ENCODE results near the gene SAP25. TPM values are rescaled to one million over a fixed set of nuclear protein-coding genes. Genes with fewer than 3 reads are reported as not detected.
"Not testable (repeated sequence)": the region's sequence is repeated elsewhere in the genome, so short reads cannot be mapped to it uniquely, and the experiment has no call there.

The SAP25 gene
- total RNA-seq, 5 donors from 2014 or later (not counting 1 experiment from before 2014, with no cell fraction given), result 61.2 to 129 (median 107) TPM

GRCh38 chr7:100528108-100528866, 45.4 kb downstream of the SAP25 start:
- H3K4me3 Mint-ChIP-seq; H3K27me3 Mint-ChIP-seq; POLR2A ChIA-PET; H3K9me3 Mint-ChIP-seq; H3K4me1 Mint-ChIP-seq; H3K4me3 ChIP-seq (ENCODE audit: control insufficient read depth in 1 of 2, extremely low read depth in 1 of 2, low read length in 1 of 2); H3K27ac ChIP-seq (ENCODE audit: low read length); H3K27ac Mint-ChIP-seq; ATAC-seq (replicated peaks in 1 of 4); DNase-seq; H3K36me3 ChIP-seq (ENCODE audit: control insufficient read depth in 2 of 2, extremely low read depth in 1 of 2, insufficient read depth in 1 of 2, low read length in 1 of 2); H3K9me3 ChIP-seq; H3K4me1 ChIP-seq (ENCODE audit: control insufficient read depth in 1 of 2, extremely low read depth in 1 of 2, insufficient read depth in 2 of 2, low read length in 2 of 2); H3K36me3 Mint-ChIP-seq: not testable (repeated sequence)
- 79% methylated on average over 2 of the region's 12 CpGs for WGBS (ENCODE audit: insufficient coverage)
- CTCF ChIA-PET, result interaction anchor here in 1 of 2 donors (0.6 kb wide), 2 partner anchors 9 to 45 kb away, joined by 3 read pairs; no protein-coding TSS in a partner anchor
- H3K27me3 ChIP-seq (replicated peaks in 1 of 2; ENCODE audit: control insufficient read depth in 2 of 2, extremely low read depth in 1 of 2, insufficient read depth in 2 of 2, low read length in 1 of 2), result peaks cover 0 to 15% of the 10 kb centered on the region in 2 experiments

DNA sequence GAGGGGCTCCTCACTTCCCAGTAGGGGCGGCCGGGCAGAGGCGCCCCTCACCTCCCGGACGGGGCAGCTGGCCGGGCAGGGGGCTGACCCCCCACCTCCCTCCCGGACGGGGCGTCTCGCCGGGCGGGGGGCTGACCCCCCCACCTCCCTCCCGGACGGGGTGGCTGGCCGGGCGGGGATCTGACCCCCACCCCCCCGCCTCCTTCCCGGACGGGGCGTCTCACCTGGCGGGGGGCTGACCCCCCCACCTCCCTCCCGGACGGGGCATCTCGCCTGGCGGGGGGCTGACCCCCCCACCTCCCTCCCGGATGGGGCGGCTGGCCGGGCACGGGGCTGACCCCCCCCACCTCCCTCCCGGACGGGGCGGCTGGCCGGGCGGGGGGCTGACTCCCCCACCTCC, 50.5 kb downstream of the SAP25 start:
- H3K4me1 ChIP-seq (ENCODE audit: control insufficient read depth in 1 of 2, extremely low read depth in 1 of 2, insufficient read depth in 2 of 2, low read length in 2 of 2); ATAC-seq (replicated peaks in 1 of 4); H3K4me3 Mint-ChIP-seq; H3K27me3 ChIP-seq (replicated peaks in 1 of 2; ENCODE audit: control insufficient read depth in 2 of 2, extremely low read depth in 1 of 2, insufficient read depth in 2 of 2, low read length in 1 of 2); H3K36me3 Mint-ChIP-seq; H3K4me1 Mint-ChIP-seq; H3K27me3 Mint-ChIP-seq; H3K27ac Mint-ChIP-seq; H3K4me3 ChIP-seq (ENCODE audit: control insufficient read depth in 1 of 2, extremely low read depth in 1 of 2, low read length in 1 of 2); H3K36me3 ChIP-seq (ENCODE audit: control insufficient read depth in 2 of 2, extremely low read depth in 1 of 2, insufficient read depth in 1 of 2, low read length in 1 of 2); H3K9me3 Mint-ChIP-seq; DNase-seq; H3K27ac ChIP-seq (ENCODE audit: low read length); H3K9me3 ChIP-seq; POLR2A ChIA-PET; CTCF ChIA-PET: not testable (repeated sequence)
- WGBS (ENCODE audit: insufficient coverage), result no CpG with 5 or more reads among the region's 34 CpGs

Other genes starting within 250 kb of the SAP25 start
- 100 to 1,000 TPM in 3 of 5 donors, 10 to 100 TPM in 2; 91.2 to 117 (median 102) TPM for gene PILRB, start 215.8 kb downstream of the SAP25 start, total RNA-seq
- gene PILRA, start 200.4 kb downstream of the SAP25 start, total RNA-seq, result 10 to 100 TPM in 2 of 5 donors, 1 to 10 TPM in 3; 3.7 to 19.3 (median 7.1) TPM
- 10 to 100 TPM in 3 of 5 donors, 1 to 10 TPM in 2; 6.9 to 13.9 (median 12.0) TPM for gene ZCWPW1, start 145.2 kb downstream of the SAP25 start, total RNA-seq
- gene MEPCE, start 144.1 kb downstream of the SAP25 start, total RNA-seq, result 10 to 100 TPM; 50.6 to 63.2 (median 60.3) TPM
- gene PPP1R35, start 137.4 kb downstream of the SAP25 start, total RNA-seq, result 100 to 1,000 TPM in 2 of 5 donors, 10 to 100 TPM in 3; 32.8 to 117 (median 98.6) TPM
- 1 to 10 TPM; 1.3 to 4.0 (median 3.3) TPM for gene SPACDR, start 109.6 kb downstream of the SAP25 start, total RNA-seq
- 100 to 1,000 TPM in 4 of 5 donors, 10 to 100 TPM in 1; 85.2 to 160 (median 148) TPM for gene TSC22D4, start 94.7 kb downstream of the SAP25 start, total RNA-seq
- 1 to 10 TPM in 2 of 5 donors, under 1 TPM in 3; 0.50 to 1.4 (median 0.99) TPM for gene NYAP1, start 90.0 kb downstream of the SAP25 start, total RNA-seq
- 10 to 100 TPM; 26.2 to 54.6 (median 40.2) TPM for gene AGFG2, start 34.7 kb downstream of the SAP25 start, total RNA-seq
- gene LRCH4, start 12.2 kb upstream of the SAP25 start, total RNA-seq, result 100 to 1,000 TPM; 328 to 377 (median 362) TPM
- gene FBXO24, start 12.4 kb upstream of the SAP25 start, total RNA-seq, result 1 to 10 TPM in 3 of 5 donors, under 1 TPM in 2; 0.70 to 1.7 (median 1.3) TPM
- 10 to 100 TPM in 3 of 5 donors, 1 to 10 TPM in 2; 5.4 to 14.0 (median 10.5) TPM for gene PCOLCE, start 28.5 kb upstream of the SAP25 start, total RNA-seq
- 10 to 100 TPM; 10.9 to 19.0 (median 16.3) TPM for gene MOSPD3, start 38.6 kb upstream of the SAP25 start, total RNA-seq
- 1 to 10 TPM; 3.8 to 8.7 (median 6.7) TPM for gene TFR2, start 67.7 kb upstream of the SAP25 start, total RNA-seq
- not detected for gene ACTL6B, start 82.5 kb upstream of the SAP25 start, total RNA-seq
- gene GNB2, start 99.8 kb upstream of the SAP25 start, total RNA-seq, result 100 to 1,000 TPM; 101 to 175 (median 153) TPM
- 100 to 1,000 TPM in 3 of 5 donors, 10 to 100 TPM in 2; 87.7 to 161 (median 124) TPM for gene GIGYF1, start 120.3 kb upstream of the SAP25 start, total RNA-seq
- gene POP7, start 132.2 kb upstream of the SAP25 start, total RNA-seq, result 10 to 100 TPM in 3 of 5 donors, 1 to 10 TPM in 2; 8.3 to 18.1 (median 17.8) TPM
- gene EPO, start 146.6 kb upstream of the SAP25 start, total RNA-seq, result not detected
- not detected for gene ZAN, start 159.7 kb upstream of the SAP25 start, total RNA-seq